ENCODE results near the gene TM4SF1. TPM values are rescaled to one million over a fixed set of nuclear protein-coding genes. Genes with fewer than 3 reads are reported as not detected.

Gene TM4SF1, protein sequence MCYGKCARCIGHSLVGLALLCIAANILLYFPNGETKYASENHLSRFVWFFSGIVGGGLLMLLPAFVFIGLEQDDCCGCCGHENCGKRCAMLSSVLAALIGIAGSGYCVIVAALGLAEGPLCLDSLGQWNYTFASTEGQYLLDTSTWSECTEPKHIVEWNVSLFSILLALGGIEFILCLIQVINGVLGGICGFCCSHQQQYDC
- total RNA-seq, result under 1 TPM in 1 of 2 donors, not detected in 1; 0.32 TPM

GRCh38 chr3:149377408-149378364, at the start of gene TM4SF1:
Gene TM4SF1 (minus strand): TSS chr3:149377649. CDS start chr3:149377547, 102 bp downstream.
- H3K4me1 Mint-ChIP-seq, result no peaks in the 10 kb centered on the region
- H3K9me3 Mint-ChIP-seq, result no peaks in the 10 kb centered on the region
- H3K36me3 Mint-ChIP-seq (ENCODE audit: low read depth), result no peaks in the 10 kb centered on the region
- H3K4me3 Mint-ChIP-seq, result no peak within 1 kb of the TSS
- no peak within 1 kb of the TSS for H3K27ac Mint-ChIP-seq
- ATAC-seq (replicated peaks), result peak; percentile 46
- H3K27me3 Mint-ChIP-seq, result peaks cover 2% of the 10 kb centered on the region

DNA sequence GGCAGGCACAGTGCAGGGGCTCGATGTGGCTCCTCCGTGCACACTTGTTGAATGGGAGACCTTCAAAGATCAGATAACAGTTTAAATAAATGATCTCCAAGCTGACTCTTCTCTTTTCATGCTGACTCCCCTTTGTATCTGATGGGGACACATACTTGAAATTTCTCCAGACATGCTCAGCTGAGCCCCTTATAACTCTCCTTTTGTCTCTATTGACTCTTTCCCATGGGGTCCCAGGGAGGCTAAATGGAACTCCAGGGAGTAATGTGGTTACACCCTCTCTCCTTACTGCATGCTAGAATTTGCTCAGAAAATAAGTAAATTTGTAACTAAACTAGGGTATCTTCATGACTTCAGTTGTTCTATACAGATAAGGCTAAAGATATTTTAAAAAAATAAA, 48.9 kb upstream of the TM4SF1 start:
- no peaks in the 10 kb centered on the region for H3K36me3 Mint-ChIP-seq (ENCODE audit: low read depth)
- no peaks in the 10 kb centered on the region for H3K4me1 Mint-ChIP-seq
- H3K4me3 Mint-ChIP-seq, result no peak overlapping the region
- H3K27ac Mint-ChIP-seq, result no peak overlapping the region
- peaks cover 16% of the 10 kb centered on the region for H3K27me3 Mint-ChIP-seq
- ATAC-seq (replicated peaks), result no peak
- no peaks in the 10 kb centered on the region for H3K9me3 Mint-ChIP-seq

DNA sequence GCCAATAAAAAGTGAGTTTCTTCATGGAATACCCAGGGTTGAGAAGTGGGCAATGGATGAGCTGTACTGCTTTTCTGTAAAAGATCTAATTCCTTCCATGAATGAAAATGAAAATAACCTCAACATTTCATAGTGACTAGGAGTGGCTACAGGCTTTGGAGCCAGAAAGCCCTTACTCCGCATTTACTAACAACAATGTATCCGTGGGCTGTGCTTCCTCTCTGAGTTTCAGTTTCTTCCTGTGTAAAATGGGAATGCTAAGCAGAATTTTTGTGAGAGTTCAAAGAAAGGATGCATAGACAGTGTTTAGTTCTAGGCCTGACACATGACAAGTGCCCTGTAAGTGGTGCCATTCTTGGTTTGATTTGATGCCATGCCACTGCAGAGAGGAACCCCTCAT, 47.5 kb upstream of the TM4SF1 start:
- Mint-ChIP-seq H3K4me3 (no peak overlapping the region), H3K27ac (no peak overlapping the region), H3K9me3 (no peaks in the 10 kb centered on the region), H3K27me3 (peaks cover 16% of the 10 kb centered on the region), H3K36me3 (ENCODE audit: low read depth) (no peaks in the 10 kb centered on the region), H3K4me1 (no peaks in the 10 kb centered on the region)
- ATAC-seq (replicated peaks), result no peak

DNA sequence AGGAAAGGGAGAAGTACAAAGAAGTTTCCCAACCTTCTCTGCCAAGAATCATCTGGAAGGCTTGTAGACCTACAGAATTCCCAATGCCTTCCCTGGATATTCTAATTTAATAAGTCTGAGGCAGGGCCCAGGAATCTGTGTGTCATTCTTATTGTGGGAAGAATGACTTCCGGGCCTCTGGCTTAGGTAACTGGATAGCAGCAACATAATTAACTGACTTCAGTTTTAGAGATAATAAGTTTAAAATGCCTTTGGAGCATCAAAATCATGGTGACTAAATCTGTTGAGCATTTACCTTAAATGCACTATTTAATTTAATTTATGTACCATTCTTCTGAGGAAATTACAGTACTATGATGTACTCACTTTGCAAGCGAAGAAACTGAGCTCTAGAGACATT, 44.3 kb upstream of the TM4SF1 start:
- no peaks in the 10 kb centered on the region for H3K4me1 Mint-ChIP-seq
- ATAC-seq (replicated peaks), result no peak
- H3K27me3 Mint-ChIP-seq, result peaks cover 10% of the 10 kb centered on the region
- H3K27ac Mint-ChIP-seq, result no peak overlapping the region
- no peaks in the 10 kb centered on the region for H3K9me3 Mint-ChIP-seq
- H3K4me3 Mint-ChIP-seq, result no peak overlapping the region
- H3K36me3 Mint-ChIP-seq (ENCODE audit: low read depth), result no peaks in the 10 kb centered on the region

- H3K27me3 Mint-ChIP-seq, result peaks cover 9% of the 10 kb centered on the region
- no peaks in the 10 kb centered on the region for H3K9me3 Mint-ChIP-seq
- H3K36me3 Mint-ChIP-seq (ENCODE audit: low read depth), result no peaks in the 10 kb centered on the region
- H3K4me3 Mint-ChIP-seq, result no peak overlapping the region
- no peaks in the 10 kb centered on the region for H3K4me1 Mint-ChIP-seq
- H3K27ac Mint-ChIP-seq, result no peak overlapping the region
- no peak for ATAC-seq (replicated peaks)
These were observed 42.4 kb upstream of the TM4SF1 start for GRCh38 chr3:149419816-149420215.

DNA sequence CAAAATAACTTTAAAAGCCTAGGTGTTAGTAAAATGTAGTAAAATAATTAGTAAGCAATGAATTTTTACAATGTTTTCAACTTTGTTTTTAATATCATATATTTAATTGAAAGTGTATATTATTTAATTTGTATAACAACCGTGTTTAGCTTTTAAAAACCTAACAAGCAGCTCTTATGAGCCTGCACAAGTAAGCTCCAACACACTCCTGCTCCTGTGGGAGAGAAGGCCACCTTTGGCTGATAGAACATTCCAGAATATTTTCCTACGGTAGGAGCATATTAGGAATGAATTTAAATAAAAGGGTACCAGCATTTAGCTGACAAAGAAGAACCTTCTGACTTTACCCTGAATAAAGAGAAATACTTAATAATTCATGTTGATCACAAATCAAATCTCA, 40.3 kb upstream of the TM4SF1 start:
- H3K36me3 Mint-ChIP-seq (ENCODE audit: low read depth), result no peaks in the 10 kb centered on the region
- no peak overlapping the region for H3K4me3 Mint-ChIP-seq

GRCh38 chr3:149417174-149417573, 39.7 kb upstream of the TM4SF1 start:
- Mint-ChIP-seq H3K27ac (no peak overlapping the region), H3K36me3 (ENCODE audit: low read depth) (no peaks in the 10 kb centered on the region), H3K9me3 (no peaks in the 10 kb centered on the region), H3K4me1 (no peaks in the 10 kb centered on the region), H3K27me3 (peaks cover 3% of the 10 kb centered on the region), H3K4me3 (no peak overlapping the region)
- ATAC-seq (replicated peaks), result no peak

More for the DNA sequence above, 40.3 kb upstream of the TM4SF1 start:
- H3K4me1 Mint-ChIP-seq, result no peaks in the 10 kb centered on the region
- H3K27me3 Mint-ChIP-seq, result peaks cover 5% of the 10 kb centered on the region
- no peak for ATAC-seq (replicated peaks)
- H3K9me3 Mint-ChIP-seq, result no peaks in the 10 kb centered on the region
- no peak overlapping the region for H3K27ac Mint-ChIP-seq

DNA sequence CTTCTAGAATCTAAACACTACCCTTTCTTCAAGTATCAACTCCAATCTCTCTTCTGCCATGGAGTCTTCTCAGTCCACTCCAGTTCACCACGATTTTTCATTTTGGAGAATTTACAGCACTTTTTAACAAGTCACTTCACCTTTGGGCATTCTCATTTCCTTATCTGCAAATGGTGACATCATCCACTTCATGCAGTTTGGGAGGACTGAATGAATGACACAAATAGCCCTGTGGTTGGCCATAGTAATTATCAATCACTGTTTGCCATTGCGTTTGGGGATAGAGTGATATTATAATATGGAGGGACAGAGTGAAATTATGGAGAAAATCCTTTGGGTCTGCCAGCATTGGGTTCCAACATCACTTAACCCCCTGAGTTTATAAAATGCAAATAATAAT, 38.0 kb upstream of the TM4SF1 start:
- no peak for ATAC-seq (replicated peaks)
- Mint-ChIP-seq H3K27me3 (peaks cover 3% of the 10 kb centered on the region), H3K9me3 (no peaks in the 10 kb centered on the region), H3K4me1 (no peaks in the 10 kb centered on the region), H3K27ac (no peak overlapping the region), H3K36me3 (ENCODE audit: low read depth) (no peaks in the 10 kb centered on the region), H3K4me3 (no peak overlapping the region)

GRCh38 chr3:149414557-149415231, 37.2 kb upstream of the TM4SF1 start:
- Mint-ChIP-seq H3K36me3 (ENCODE audit: low read depth) (no peaks in the 10 kb centered on the region), H3K4me3 (no peak overlapping the region), H3K27ac (no peak overlapping the region), H3K4me1 (no peaks in the 10 kb centered on the region), H3K9me3 (no peaks in the 10 kb centered on the region), H3K27me3 (peaks cover 3% of the 10 kb centered on the region)
- ATAC-seq (replicated peaks), result no peak

- ATAC-seq (replicated peaks), result no peak
- no peak overlapping the region for H3K4me3 Mint-ChIP-seq
- H3K36me3 Mint-ChIP-seq (ENCODE audit: low read depth), result no peaks in the 10 kb centered on the region
- H3K27ac Mint-ChIP-seq, result no peak overlapping the region
- H3K4me1 Mint-ChIP-seq, result no peaks in the 10 kb centered on the region
- H3K27me3 Mint-ChIP-seq, result peaks cover 3% of the 10 kb centered on the region
- no peaks in the 10 kb centered on the region for H3K9me3 Mint-ChIP-seq
These were observed 34.1 kb upstream of the TM4SF1 start for GRCh38 chr3:149411583-149411982.

- H3K27ac Mint-ChIP-seq, result no peak overlapping the region
- no peaks in the 10 kb centered on the region for H3K36me3 Mint-ChIP-seq (ENCODE audit: low read depth)
- H3K4me3 Mint-ChIP-seq, result no peak overlapping the region
- no peaks in the 10 kb centered on the region for H3K4me1 Mint-ChIP-seq
- H3K27me3 Mint-ChIP-seq, result peaks cover 7% of the 10 kb centered on the region
- no peak for ATAC-seq (replicated peaks)
- H3K9me3 Mint-ChIP-seq, result no peaks in the 10 kb centered on the region
These were observed 31.9 kb upstream of the TM4SF1 start for GRCh38 chr3:149409351-149409750.

DNA sequence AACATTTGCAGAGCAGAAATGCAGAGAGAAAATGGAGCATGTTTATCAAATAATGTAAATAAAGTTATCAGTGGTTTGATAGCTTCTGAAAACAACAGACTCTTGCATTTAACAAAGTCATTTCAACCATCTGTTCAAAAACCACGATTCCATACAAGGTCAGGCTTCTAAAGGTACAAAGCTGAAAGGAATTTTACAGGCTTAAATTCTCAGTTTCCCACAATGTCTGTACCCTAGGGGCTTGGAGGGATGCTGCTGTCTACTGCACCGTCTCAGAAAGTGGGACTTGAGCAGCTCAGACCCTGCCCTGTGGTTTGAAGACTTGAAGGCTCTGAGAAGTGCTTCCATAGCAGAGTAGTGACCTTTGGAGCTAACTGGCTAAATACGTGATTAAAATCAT, 30.4 kb upstream of the TM4SF1 start:
- ATAC-seq (replicated peaks), result no peak

DNA sequence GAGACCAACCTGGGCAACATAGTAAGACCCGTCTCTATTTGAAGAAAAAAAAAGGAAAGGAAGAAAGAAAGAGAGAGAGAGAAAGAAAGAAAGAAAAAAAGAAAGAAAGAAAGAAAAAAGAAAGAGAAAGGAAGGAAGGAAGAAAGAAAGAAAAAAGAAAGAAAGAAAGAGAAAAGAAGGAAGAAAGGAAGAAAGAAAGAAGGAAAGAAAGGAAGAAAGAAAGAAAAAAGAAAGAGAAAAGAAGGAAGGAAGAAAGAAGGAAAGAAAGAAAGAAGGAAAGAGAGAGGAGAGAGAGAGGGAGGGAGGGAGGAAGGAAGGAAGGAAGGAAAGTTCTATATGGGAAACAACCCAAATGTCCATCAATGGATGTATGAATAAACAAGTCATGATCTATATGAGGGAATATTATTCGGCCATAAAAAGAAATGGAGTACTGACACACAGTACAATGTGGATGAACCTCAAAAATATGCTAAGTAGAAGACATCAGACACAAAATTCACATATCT, 28.8 kb upstream of the TM4SF1 start:
- Mint-ChIP-seq H3K4me3 (no peak overlapping the region), H3K27ac (no peak overlapping the region), H3K9me3 (no peaks in the 10 kb centered on the region), H3K4me1 (no peaks in the 10 kb centered on the region), H3K36me3 (ENCODE audit: low read depth) (no peaks in the 10 kb centered on the region), H3K27me3 (peaks cover 19% of the 10 kb centered on the region)
- ATAC-seq (replicated peaks), result no peak

More for the DNA sequence above, 30.4 kb upstream of the TM4SF1 start:
- H3K4me1 Mint-ChIP-seq, result no peaks in the 10 kb centered on the region
- H3K4me3 Mint-ChIP-seq, result no peak overlapping the region
- no peak overlapping the region for H3K27ac Mint-ChIP-seq
- no peaks in the 10 kb centered on the region for H3K9me3 Mint-ChIP-seq
- peaks cover 15% of the 10 kb centered on the region for H3K27me3 Mint-ChIP-seq
- no peaks in the 10 kb centered on the region for H3K36me3 Mint-ChIP-seq (ENCODE audit: low read depth)

DNA sequence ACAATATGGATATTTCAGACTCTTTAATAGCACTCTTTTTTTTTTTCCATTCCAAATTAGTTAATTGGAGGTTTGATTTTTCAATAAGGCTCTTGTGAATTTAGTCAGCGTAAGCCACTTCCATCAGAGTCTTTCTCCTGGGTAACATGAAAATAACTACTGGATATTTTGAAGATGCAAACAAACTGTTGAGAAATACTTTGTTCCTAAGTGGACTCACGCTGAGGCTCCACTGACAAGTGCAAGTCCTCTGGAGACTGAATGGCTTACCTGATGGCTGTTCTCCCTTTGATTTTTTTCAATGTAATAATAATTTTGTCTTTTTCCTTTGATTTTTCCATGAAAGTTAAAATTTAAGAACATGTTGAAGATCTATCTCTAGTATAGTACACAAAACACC, 26.0 kb upstream of the TM4SF1 start:
- ATAC-seq (replicated peaks), result no peak
- no peak overlapping the region for H3K4me3 Mint-ChIP-seq
- peaks cover 29% of the 10 kb centered on the region for H3K27me3 Mint-ChIP-seq
- H3K36me3 Mint-ChIP-seq (ENCODE audit: low read depth), result no peaks in the 10 kb centered on the region
- no peaks in the 10 kb centered on the region for H3K9me3 Mint-ChIP-seq
- H3K27ac Mint-ChIP-seq, result no peak overlapping the region
- no peaks in the 10 kb centered on the region for H3K4me1 Mint-ChIP-seq

Measured in activated T-helper 17 cell treated with anti-CD3 and anti-CD28 coated beads, Interleukin-2, amount 50 U/mL, for 72 hours (primary cell).